K562 (cell line): ENCODE measurements around the gene SLC6A16. TPM values are rescaled to one million over a fixed set of nuclear protein-coding genes. Genes with fewer than 3 reads are reported as not detected.

Source experiments
- ARID1B ChIP-seq: fragments of 450-650 bp; IDR thresholded peaks from 2 replicates; pipeline ENCODE4 v1.6.1; 2016; ENCODE audit warnings: antibody characterized with exemption, mild to moderate bottlenecking, inconsistent platforms
- ESRRB ChIP-seq: fragments of 250-450 bp; sonication (Bioruptor Pico); IDR thresholded peaks from 2 replicates; pipeline ENCODE4 v1.5.0; 2020; ENCODE audit warnings: mild to moderate bottlenecking, moderate library complexity, borderline replicate concordance
- IRF2 ChIP-seq: sonication (generic); formaldehyde crosslinking; IDR thresholded peaks from 2 replicates; pipeline ENCODE4 v1.8.1; 2022; ENCODE audit warnings: mild to moderate bottlenecking, missing genetic modification reagents
- JUND ChIP-seq, 2 experiments: IDR thresholded peaks; 2 replicates in 1 of 2; 3 replicates in 1 of 2; pipeline ENCODE4 v1.6.1; 2011; ENCODE audit warnings: borderline replicate concordance in 2 of 2, low read depth in 2 of 2, low read length in 2 of 2, improper control_type of control experiment in 1 of 2, missing biosample characterization in 1 of 2, missing genetic modification characterization in 1 of 2, missing genetic modification reagents in 1 of 2
- POLR2A ChIP-seq: fragments of 450-650 bp; conservative IDR thresholded peaks from 2 replicates; pipeline ENCODE4 v1.6.1; 2016
- STAT5A ChIP-seq: IDR thresholded peaks from 2 replicates; pipeline ENCODE4 v1.6.1; 2012; ENCODE audit warnings: low read length, inconsistent platforms, borderline replicate concordance
- SUPT5H ChIP-seq: fragments of 450-650 bp; IDR thresholded peaks from 2 replicates; pipeline ENCODE4 v1.6.1; 2016
- ZNF766 ChIP-seq: fragments of 200-800 bp; sonication (Bioruptor generic); conservative IDR thresholded peaks from 2 replicates; pipeline ENCODE4 v1.6.1; 2016; ENCODE audit warnings: missing genetic modification characterization, missing compliant biosample characterization
- polyA plus RNA-seq, 8 experiments: library from polyadenylated mRNA; depleted of rRNA in 4 of 8; stranded (reverse) in 5 of 8; unstranded in 3 of 8; fragments of >200 nt; fragmentation: Nextera tagmentation in 2 of 8; fragmentation: Illumina TruSeq in 1 of 8; extraction: Ambion mirVana in 2 of 8; extraction: Trizol in 1 of 8; gene quantifications; 2 replicates each; pipeline versions ENCODE4 v1.2.1 to v1.2.3, GENCODE V29; 2011 to 2014; ENCODE audit warnings: inconsistent platforms in 1 of 8, missing spikeins in 1 of 8
- total RNA-seq, 7 experiments: library from RNA; depleted of rRNA in 6 of 7; stranded (reverse); fragments of >200 nt in 6 of 7; fragmentation: Illumina TruSeq in 2 of 7; extraction: Trizol in 2 of 7; gene quantifications; 2 replicates each; pipeline versions ENCODE4 v1.2.1 to v1.2.3, GENCODE V29; 2011 to 2021; ENCODE audit warnings: low replicate concordance in 1 of 7
- TF ChIP-seq, protein P1 (sequence below): sonication (generic); formaldehyde crosslinking; IDR thresholded peaks from 2 replicates; pipeline ENCODE4 v1.8.1; 2023; ENCODE audit warnings: mild to moderate bottlenecking, missing genetic modification reagents
- TF ChIP-seq, protein P2 (sequence below): fragments of 450-650 bp; IDR thresholded peaks from 2 replicates; pipeline ENCODE4 v1.6.1; 2016; ENCODE audit warnings: missing biosample characterization, missing genetic modification characterization
- TF ChIP-seq, protein P3 (sequence below), 2 experiments: fragments of 450-650 bp in 1 of 2; sonication (generic) in 1 of 2; formaldehyde crosslinking in 1 of 2; IDR thresholded peaks; 2 replicates each; pipeline versions ENCODE4 v1.7.1 to v1.9.0; 2016 to 2022; ENCODE audit warnings: inconsistent platforms in 1 of 2, mild to moderate bottlenecking in 1 of 2, missing genetic modification reagents in 1 of 2
- TF ChIP-seq, protein P4 (sequence below): fragments of 250-450 bp; sonication (Bioruptor Pico); IDR thresholded peaks from 2 replicates; pipeline ENCODE4 v1.6.1; 2021; ENCODE audit warnings: mild to moderate bottlenecking
- TF ChIP-seq, protein P5 (sequence below), 2 experiments: fragments of 450-650 bp in 1 of 2; sonication (generic) in 1 of 2; formaldehyde crosslinking in 1 of 2; IDR thresholded peaks in 1 of 2; conservative IDR thresholded peaks in 1 of 2; 2 replicates each; pipeline versions ENCODE4 v1.6.1 to v1.8.1; 2016 to 2023; ENCODE audit warnings: mild to moderate bottlenecking in 2 of 2, moderate library complexity in 2 of 2, inconsistent platforms in 1 of 2, missing genetic modification reagents in 1 of 2

Gene SLC6A16
- total and polyA plus RNA-seq, 9 of the 15 experiments (the other 6 are each of a cell fraction or from before 2014, with no cell fraction given): 0.05 to 0.95 (median 0.36) TPM

DNA sequence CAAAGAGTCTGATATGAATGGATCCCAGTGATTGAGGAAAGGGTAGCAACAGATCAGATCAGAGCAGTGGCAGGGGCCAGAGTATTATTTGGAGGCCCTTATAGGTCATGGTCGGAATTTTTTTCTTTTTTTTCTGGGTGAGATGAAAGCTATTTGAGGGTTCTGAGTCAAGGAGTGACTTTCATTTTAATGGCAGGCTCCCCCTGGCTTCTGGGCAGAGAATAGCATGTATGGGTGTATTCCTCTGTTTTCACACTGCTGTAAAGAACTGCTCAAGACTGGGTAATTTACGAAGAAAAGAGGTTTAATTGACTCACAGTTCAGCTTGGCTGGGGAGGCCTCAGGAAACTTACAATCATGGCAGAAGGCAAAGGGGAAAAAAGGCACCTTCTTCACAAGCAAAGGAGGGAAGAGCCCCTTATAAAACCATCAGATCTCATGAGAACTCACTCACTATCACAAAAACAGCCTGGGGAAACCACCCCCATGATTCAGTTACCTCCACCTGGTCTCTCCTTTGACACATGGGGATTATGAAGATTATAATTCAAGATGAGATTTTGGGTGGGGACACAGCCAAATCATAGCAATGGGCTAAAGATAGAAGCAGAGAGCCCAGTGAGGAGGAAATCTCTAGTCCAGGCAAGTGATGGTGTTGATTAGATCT, 3.0 kb upstream of the SLC6A16 start (continued):
- TF ChIP-seq, protein P1, sequence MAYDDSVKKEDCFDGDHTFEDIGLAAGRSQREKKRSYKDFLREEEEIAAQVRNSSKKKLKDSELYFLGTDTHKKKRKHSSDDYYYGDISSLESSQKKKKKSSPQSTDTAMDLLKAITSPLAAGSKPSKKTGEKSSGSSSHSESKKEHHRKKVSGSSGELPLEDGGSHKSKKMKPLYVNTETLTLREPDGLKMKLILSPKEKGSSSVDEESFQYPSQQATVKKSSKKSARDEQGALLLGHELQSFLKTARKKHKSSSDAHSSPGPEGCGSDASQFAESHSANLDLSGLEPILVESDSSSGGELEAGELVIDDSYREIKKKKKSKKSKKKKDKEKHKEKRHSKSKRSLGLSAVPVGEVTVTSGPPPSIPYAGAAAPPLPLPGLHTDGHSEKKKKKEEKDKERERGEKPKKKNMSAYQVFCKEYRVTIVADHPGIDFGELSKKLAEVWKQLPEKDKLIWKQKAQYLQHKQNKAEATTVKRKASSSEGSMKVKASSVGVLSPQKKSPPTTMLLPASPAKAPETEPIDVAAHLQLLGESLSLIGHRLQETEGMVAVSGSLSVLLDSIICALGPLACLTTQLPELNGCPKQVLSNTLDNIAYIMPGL (CRISPR knock-in tag): no peak
- TF ChIP-seq ESRRB (CRISPR knock-in tag) (no peak), SUPT5H (no peak), ARID1B (no peak), JUND (IDR thresholded peaks at IDR 0.05; ENCODE audit: borderline replicate concordance, low read depth, low read length) (0 out of 2 replicates have a peak, but pooled peaks have one; percentile 23), JUND (tag; IDR thresholded peaks at IDR 0.05; ENCODE audit: borderline replicate concordance, low read depth, low read length) (no peak), IRF2 (no peak), ZNF766 (CRISPR knock-in tag) (peak; percentile 90), POLR2A (no peak), STAT5A (no peak)
- TF ChIP-seq, protein P2, sequence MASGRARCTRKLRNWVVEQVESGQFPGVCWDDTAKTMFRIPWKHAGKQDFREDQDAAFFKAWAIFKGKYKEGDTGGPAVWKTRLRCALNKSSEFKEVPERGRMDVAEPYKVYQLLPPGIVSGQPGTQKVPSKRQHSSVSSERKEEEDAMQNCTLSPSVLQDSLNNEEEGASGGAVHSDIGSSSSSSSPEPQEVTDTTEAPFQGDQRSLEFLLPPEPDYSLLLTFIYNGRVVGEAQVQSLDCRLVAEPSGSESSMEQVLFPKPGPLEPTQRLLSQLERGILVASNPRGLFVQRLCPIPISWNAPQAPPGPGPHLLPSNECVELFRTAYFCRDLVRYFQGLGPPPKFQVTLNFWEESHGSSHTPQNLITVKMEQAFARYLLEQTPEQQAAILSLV (tag): no peak
- TF ChIP-seq, protein P3, sequence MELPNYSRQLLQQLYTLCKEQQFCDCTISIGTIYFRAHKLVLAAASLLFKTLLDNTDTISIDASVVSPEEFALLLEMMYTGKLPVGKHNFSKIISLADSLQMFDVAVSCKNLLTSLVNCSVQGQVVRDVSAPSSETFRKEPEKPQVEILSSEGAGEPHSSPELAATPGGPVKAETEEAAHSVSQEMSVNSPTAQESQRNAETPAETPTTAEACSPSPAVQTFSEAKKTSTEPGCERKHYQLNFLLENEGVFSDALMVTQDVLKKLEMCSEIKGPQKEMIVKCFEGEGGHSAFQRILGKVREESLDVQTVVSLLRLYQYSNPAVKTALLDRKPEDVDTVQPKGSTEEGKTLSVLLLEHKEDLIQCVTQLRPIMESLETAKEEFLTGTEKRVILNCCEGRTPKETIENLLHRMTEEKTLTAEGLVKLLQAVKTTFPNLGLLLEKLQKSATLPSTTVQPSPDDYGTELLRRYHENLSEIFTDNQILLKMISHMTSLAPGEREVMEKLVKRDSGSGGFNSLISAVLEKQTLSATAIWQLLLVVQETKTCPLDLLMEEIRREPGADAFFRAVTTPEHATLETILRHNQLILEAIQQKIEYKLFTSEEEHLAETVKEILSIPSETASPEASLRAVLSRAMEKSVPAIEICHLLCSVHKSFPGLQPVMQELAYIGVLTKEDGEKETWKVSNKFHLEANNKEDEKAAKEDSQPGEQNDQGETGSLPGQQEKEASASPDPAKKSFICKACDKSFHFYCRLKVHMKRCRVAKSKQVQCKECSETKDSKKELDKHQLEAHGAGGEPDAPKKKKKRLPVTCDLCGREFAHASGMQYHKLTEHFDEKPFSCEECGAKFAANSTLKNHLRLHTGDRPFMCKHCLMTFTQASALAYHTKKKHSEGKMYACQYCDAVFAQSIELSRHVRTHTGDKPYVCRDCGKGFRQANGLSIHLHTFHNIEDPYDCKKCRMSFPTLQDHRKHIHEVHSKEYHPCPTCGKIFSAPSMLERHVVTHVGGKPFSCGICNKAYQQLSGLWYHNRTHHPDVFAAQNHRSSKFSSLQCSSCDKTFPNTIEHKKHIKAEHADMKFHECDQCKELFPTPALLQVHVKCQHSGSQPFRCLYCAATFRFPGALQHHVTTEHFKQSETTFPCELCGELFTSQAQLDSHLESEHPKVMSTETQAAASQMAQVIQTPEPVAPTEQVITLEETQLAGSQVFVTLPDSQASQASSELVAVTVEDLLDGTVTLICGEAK (IDR thresholded peaks at IDR 0.05): no peak
- TF ChIP-seq, protein P3 (CRISPR knock-in tag; IDR thresholded peaks at IDR 0.05): no peak
- TF ChIP-seq, protein P4, sequence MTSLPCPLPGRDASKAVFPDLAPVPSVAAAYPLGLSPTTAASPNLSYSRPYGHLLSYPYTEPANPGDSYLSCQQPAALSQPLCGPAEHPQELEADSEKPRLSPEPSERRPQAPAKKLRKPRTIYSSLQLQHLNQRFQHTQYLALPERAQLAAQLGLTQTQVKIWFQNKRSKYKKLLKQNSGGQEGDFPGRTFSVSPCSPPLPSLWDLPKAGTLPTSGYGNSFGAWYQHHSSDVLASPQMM (CRISPR knock-in tag): no peak
- TF ChIP-seq, protein P5, sequence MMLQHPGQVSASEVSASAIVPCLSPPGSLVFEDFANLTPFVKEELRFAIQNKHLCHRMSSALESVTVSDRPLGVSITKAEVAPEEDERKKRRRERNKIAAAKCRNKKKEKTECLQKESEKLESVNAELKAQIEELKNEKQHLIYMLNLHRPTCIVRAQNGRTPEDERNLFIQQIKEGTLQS (IDR thresholded peaks at IDR 0.05): peak; percentile 60
- TF ChIP-seq, protein P5 (CRISPR knock-in tag; conservative IDR thresholded peaks at IDR 0.05): no peak
